Fibroblast of skin of left biceps (primary cell): ENCODE measurements around the gene ST8SIA1.

Source experiments
- DNase-seq, 2 experiments: peaks; one replicate each; pipeline ENCODE4 v3.0.0-alpha.2; 2013; ENCODE audit warnings: low read depth in 2 of 2

The ST8SIA1 gene

DNA sequence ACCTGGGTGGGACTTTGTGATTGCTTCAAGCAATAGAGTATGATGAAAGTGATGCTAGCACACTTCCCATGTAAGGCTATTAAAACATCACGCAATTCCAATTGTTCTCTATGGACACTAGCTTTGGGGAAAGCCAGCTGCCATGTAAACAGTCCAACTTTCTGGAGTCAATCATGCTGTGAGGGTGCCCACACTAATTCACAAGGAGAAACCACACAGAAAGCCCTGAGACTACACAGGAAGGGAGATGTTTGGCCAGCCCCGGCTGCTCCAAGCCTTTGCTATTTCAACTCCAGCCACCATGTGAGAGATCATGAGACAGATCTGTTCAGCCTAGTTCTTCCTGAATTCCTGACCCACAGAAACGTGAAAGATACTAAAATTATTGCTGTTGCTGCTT is 96.3 kb downstream of the ST8SIA1 start:
- no peak for DNase-seq

DNA sequence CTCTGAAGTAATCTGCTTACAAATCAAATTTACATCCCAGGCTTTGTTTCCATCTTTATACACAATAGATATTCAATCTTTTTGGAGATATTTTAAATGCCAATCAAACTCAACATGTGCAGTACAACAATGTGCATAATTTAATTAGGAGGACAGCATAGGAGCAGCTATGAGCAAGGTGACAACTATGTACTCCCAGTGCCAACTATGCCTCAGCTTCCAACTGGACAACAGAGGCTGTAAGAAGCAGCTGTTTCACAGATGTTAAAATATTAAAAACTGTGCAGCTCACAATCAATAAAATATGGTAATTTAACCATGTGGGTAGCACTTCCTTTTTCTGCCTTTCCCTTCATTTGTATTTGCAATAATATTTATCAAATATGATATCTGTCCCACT is 99.9 kb downstream of the ST8SIA1 start:
- DNase-seq: peak; percentile 68 to 70

DNA sequence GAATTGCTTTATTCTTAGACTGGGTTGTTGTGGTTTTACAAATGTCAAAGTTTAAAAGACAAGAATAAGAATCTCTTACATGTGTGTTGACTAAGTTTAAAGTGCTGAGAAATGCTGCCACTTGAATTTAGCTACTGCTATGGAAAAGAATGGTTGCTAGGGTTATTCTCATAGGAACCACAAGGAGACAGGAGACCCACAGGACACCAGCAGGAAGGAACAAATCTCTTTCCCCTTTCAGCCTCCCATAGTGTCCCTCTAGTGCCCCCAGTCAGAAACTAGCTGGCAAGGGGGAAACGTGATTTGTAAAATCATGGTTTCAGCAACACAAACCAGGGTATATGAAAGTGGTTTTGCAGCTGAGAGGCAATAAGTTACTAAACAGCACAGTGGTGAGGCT is 102.7 kb downstream of the ST8SIA1 start:
- no peak for DNase-seq

DNA sequence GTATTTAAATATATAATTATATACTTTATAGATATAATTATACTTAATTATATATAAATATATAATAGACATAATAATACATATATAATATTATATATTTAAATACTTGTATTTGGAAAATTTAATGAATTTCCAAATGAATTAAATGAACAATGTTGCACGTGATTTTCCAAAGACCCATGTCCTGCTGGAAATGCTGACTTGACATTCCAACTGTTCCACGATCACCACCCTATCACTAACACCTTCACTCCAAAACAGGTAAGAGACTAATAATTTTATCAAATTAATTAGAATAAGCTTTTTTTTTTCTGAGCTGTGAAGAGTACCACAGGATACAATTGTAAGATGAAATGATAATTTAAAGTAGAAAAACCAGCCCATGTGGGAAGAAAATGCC is 103.4 kb downstream of the ST8SIA1 start:
- DNase-seq: no peak

DNA sequence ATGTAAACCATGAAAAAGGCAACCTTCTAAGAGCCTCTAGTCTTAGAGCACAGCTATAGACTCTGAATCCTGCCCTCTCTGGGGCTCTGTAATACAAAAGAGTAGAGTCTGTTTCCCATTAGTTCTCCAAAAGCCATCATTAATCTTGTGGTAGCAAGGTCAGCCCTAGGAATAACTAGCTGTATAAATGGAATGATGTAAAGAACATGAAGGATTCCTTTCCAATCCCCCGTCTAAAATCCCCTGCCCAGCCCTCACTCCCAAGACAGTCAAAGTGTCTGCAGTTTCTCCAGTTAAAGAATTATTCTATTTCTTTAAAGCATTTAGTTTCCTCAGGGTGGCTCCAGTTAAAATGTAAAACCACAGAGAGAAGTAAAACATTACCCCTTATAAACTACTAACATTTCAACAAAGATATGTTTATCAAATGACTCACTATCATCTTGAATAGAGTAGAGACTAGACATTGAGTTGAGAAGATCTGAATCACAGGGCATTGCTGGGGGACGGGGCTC is 104.2 kb downstream of the ST8SIA1 start:
- DNase-seq: peak; percentile 76 to 80

DNA sequence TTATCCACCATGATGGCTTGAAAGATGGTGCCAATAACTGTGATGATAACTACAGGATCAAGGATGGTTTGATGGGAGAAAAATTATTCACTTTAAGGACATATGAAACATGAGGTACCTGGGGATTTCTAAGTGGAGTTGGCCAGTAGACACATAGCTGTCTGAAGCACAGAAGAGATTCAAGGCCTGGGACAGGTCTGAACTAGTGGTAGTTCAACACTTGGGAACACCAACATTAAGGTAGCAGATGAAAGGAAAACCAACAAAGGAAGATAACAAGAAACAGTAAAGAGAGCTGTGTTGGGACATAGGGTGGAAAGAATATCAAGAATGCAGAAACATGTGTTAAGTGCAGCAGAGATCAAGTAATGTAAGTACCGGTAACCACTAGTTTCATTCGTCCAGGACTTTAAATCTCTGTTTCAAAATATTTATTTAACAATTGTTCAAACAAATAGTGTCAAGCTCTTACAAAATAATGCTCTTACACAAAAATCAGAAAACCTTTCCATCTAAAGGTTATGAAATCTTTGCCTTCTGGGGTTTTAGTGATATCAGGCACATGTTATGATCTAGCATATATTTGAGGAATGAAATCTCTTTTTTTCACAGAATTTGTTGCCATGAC is 104.7 kb downstream of the ST8SIA1 start:
- no peak for DNase-seq

DNA sequence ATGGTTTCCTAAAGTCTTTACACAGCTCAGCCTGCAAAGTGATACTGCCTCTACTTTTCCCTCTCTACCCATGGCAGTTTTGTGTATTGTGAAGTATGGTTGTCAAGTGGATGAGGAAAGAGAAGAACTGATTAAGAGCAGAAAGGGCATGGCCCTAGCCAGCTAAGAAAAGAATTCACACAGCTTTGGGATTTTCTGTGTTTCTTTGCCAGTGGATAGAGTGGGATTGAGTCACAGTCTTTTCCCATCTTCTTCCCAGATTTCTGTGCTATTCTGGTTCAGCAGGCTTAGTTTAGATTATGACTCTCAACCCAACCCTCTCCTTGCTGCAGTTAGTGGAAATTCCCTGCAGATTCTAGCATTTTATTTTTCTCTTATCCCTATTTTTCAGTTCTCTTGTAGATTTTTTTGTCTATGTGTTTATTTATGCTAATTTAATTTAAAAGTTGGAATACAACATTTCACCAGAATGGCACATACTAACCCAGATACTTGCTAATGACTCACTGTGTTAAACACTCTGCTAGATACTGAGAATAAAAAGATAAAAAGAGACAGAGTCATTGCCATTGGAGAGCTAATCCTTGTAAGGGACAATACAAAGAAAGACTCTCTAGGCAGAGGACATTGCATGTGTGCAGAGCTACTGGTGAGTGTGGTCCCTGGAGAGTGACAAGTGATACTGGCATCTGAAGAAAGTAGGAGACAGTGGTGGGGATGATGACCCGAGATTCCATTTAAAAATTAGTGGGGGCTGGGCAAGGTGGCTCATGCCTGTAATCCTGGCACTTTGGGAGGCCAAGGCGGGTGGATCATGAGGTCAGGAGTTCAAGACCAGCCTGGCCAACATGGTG is 106.3 kb downstream of the ST8SIA1 start:
- DNase-seq: no peak

DNA sequence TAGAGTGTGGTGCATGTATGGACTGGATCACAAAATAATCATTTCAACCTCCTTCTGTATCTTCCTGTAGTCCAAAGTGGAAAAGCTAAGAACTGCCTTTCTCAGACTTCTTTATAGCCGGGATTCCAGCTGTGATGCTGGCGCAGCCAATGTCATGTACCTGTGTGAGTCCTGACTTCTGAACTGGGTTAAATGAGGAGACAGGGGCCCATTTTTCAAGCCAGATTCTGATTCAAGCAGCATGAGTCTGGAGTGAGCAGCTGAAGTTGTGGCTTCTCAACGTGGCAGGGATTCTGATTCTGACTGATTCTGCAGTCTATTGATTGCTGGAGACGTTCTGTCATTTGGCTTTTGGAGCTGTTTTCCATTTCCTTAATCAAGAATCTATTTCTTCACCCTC is 111.2 kb downstream of the ST8SIA1 start:
- no peak for DNase-seq

DNA sequence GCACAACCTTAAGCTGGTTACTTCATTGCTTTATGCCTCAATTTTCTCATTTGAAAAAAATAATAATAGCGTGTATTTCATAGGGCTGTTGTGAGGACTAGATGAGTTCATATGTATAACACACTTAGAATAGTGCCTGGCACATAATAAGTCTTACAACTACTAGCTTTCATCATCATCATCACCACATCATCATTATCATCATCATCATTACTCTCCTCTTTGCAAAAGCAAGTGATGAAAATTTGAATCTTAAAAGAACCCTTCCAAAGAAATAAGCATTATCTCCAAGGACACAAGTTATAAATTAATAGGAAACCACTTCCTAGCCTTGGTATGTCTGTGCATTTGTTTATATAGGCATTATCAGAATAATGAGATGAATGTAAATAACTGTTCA is 117.0 kb downstream of the ST8SIA1 start:
- no peak for DNase-seq

DNA sequence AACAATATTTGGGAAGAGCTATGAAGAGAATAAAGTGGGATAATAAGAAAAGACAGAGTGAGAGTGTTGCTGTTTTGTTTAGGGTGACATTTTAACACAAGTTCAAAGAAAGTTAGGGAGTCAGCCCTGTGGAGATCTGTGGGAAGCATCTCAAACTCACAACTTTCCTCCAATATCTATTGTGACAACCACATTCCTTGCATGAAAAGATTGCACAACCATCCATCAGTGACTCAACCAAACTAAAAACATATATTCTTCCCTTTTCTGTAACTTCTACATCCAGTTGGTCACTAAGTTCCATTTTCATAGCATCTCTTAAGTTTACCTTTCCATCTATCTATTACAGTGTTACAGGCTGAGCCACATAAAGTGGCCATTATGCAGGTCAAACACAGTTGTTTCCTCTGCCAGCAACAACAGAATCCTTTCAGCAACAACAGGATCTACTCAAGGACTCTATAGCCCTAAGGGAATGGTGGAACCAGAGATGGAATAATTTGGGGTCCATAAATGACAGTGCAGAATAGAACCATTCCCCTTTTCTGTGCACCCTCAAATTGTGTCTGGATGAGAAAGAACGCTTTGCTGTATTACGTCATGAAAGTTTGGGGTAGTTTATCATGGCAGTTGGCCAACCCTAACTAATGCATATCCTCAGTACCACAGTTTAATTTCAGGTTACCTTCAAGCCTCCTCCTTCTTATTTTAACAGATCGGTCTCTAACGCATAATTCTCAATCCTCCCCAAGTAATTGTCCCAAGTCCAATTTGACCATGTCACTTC is 118.8 kb downstream of the ST8SIA1 start:
- DNase-seq: no peak

DNA sequence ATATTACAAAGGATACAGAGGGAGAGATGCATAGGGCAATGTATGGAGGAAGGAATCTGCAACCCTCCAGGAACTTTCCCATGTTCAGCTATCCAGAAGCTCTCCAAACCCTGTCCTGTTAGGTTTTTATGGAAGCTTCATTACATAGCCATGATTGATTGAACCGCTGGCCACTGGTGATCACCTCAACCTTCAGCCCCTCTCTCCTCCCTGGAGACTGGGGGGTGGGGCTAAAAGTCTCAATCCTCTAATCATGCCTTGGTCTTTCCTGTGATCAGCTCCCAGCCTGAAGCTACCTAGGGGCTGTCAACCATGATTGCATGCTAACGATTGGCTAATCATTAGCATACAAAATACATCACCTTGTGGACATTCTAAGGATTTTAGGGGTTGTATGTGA is 123.4 kb downstream of the ST8SIA1 start:
- DNase-seq: no peak

DNA sequence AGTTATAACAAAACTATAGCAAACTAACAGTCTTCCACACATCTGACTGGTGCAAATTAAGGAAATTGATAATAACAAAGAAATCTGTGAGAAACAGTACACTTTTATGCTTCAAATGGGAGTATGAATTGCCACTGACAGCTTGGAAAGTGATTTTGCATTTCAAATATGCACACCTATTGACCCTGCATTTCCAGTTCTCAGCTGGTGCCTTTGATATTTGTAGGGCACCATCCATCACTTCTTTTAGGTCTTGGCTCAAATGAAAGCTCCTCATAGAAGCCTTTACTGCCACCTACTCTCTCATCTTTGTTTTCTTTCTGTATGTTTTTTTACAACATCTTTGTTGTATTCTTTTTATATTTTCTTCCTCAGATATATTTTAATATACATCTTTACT is 125.1 kb downstream of the ST8SIA1 start:
- DNase-seq: no peak

DNA sequence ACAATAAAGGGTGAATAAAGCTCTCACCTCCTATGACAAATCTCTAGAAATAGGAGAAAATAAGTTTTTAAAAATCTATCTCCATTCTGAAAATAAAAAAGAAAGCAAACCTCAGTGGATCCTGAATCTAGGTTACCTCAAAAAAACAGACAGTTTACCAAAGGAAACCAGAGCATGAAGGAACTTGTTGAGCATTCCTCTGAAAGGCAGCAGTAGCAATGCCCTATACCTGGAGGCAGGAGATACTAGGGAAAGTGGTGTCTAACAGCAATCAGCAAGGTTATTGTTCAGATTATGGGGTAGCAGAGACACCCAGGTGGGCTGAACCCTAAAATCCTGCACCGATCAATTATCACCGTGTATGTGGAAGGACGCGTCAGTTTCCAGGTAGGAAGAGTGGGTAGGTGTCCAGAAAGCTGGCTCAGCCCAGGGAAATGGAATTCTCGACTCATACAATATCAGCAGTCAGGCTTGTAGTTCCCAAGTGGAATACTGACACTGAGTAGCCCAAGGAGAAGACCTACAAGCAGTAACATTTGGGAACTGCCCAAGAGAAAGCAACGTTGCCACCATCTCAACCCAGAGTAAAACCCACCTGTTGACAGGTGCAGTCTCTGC is 128.3 kb downstream of the ST8SIA1 start:
- no peak for DNase-seq

DNA sequence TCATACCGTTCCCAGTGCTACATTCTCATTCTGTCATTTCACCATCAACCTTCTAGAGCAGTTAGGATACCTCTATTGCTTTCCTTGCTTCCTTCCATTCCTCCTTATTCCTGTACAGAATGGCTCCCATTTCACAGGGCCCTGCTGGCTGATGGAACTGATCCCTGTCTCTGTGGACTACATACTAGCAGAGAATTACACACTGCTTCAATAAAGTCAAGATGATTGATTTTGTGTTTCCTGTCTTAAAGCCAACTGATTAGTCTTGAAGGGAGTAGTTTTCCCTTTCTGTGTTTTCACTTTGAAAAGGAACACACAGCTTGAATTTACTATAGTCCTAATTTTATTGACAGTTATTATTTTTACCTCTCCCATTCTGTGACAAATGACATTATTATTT is 130.1 kb downstream of the ST8SIA1 start:
- no peak for DNase-seq

DNA sequence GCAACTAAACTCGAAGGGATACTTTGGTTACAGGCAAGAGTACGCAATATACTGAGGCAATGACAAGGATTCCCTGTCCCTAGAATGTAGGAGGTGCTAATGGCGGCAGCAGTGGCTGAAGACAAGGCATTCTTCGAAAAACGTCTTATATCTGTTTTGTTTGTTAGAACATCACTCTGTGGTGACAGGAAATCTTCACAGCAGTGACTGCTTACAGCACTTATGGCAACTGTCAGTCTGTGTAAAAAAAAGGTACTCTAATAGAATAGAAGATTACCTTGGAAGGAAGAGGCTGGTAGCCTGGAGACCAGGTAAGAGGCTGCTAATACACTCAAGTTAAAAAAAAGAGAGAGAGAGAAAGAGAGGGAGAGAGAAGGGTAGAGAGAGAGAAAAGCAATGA is 131.7 kb downstream of the ST8SIA1 start:
- no peak for DNase-seq

DNA sequence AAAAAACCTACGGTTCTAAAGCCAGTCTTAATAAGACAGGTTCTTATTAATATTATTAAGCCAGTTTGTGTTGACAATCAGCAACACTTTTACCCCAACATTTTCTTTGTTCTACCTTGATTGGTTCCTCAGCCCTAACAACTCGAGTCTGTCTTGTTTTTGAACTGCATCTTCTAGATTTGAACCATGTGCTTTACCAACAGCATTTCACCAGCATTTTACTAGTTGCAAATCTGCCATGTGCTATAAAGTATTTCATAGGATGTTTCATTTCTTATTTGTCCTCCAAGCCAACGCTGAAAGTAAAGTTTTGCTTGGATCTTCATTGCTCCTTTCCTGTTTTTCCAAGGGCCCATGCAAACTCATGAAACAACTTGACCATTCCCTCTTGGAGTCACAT is 133.4 kb downstream of the ST8SIA1 start:
- no peak for DNase-seq

DNA sequence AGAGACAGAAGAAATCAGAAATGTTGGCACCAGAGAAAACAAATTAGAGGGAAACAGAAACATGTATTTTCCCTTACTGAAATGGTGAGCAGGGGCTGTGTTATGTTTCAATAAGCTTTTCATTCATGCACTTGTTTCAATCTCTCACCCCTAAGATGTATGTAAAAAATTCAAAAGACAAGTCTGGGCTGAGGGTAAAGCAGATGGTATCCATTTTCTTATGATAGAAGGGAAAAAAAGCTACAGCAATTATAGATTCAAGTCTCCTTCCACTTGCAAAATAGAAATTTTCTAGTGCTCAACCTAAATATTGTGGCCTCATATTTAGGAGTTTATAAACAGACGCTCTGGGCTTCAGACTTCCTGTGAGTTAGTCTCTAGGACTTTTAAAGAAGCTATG is 138.3 kb downstream of the ST8SIA1 start:
- no peak for DNase-seq

DNA sequence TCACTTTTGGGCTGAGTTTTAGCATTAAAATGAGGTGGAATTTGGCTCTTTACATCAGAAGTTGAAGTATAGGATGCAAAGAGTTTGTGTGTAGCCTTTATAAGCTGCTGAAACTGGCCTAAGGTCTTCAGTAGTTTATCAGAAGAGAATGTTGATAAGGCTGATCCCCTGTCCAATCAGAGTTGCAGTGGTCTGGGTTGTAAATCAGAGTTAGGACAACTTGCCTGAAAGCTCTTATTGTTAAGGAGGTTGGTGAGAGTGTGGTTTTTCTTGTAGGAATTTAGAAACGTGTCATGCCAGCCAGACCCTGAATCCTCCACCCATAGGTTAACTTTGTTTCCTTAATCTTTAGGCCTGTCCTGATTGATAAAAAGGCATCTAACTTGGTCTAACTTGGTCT is 143.5 kb downstream of the ST8SIA1 start:
- DNase-seq: no peak

DNA sequence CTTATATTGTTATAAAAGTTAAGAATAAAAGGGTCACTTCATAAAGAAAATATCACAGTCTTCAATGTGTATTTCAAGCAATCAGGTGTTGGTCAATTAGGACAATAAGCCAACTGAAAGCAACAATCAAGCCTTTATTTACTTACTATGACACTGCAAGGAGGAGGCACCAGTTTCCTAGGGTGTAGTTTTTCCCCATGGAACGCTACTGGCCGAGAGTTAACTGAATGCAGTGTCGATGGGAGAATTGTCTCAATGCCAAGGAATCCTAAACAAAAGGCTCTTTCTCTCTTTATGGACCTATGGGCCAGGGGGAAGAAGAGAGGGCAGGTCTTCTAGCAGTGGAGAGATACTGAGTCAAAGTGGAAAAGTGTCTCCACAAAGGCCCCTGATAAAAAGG is 146.1 kb downstream of the ST8SIA1 start:
- DNase-seq: no peak

DNA sequence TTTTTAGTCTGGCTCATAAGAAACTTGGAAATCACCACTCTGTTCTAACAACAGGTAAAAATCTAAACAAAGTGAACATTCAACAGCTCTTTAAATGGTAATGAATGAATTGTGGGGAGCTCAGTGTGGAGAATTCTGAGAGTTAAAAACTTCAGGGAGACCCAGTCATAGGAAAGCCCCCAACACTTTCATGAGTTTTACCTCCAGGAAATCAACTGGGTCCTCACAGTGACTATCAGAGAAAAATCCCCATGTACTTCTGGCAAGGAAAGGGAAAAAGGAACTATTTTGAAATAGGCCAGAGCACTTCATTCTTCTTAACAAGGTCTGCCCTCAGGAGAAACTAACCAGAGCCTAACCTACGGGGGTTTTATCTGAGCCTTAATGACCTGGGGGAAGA is 153.8 kb downstream of the ST8SIA1 start:
- DNase-seq: no peak

DNA sequence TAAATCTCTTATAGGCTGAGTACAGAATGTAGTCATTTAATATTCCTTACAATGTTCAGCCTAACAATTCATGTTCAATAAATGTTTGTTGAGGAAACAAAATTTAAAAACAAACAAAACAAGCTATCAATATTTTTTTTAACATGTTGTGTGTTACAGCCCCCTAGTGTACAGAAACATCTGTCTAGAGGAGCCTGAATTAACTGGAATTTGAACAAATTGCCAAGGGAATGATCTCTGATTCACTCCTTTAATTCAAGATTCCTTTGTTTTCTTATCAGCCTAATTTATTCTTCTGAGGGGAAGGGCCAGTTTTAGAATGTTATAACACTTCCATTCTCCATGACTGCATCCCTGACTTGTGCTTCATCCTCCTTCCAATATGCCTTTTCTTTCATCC is 161.3 kb downstream of the ST8SIA1 start:
- DNase-seq: no peak

DNA sequence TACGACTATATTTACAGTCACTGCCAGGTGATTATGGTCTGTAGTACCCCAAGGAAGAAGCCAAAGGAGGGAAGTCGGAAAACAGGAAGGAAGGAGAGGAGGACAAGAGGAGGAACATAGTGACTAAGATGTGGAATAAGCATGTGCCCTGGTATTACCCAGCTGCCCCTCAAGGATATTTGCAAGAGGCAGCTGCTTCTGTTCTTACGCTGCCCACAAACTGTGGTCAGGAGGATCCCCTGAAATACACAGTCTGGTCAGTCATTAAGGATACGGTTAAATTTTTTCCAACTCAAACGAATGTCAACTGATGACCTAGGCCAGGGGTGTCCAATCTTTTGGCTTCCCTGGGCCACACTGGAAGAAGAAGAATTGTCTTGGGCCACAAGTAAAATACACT is 162.0 kb downstream of the ST8SIA1 start:
- no peak for DNase-seq
